SK-N-SH (cell line): ENCODE results near the gene EMILIN2. TPM values are rescaled to one million over a fixed set of nuclear protein-coding genes. Genes with fewer than 3 reads are reported as not detected.

Experiments used
- CTCF ChIA-PET: fragments of 300-600, 350-600 bp; formaldehyde crosslinking; extraction: SDS; loops from one replicate; lab custom pipeline; 2021; lab: Yijun Ruan, JAX
- POLR2A ChIA-PET: fragments of 350-600 bp; sonication (Branson Sonifier 250); formaldehyde crosslinking; extraction: SDS; loops from one replicate; lab custom pipeline; 2020; ENCODE audit warnings: antibody characterized with exemption, inconsistent platforms; lab: Yijun Ruan, JAX
- DNase-seq: peaks from one replicate; pipeline ENCODE4 v3.0.0; 2012
- H2AFZ ChIP-seq: fragments of 200-600 bp; sonication (generic); 2 replicates; pipeline ENCODE4 v1.8.1; 2016; ENCODE audit warnings: antibody characterized with exemption, mild to moderate bottlenecking, low read depth
- H3F3A ChIP-seq: fragments of 200-600 bp; sonication (generic); replicated peaks from 2 replicates; pipeline ENCODE3; 2016; ENCODE audit warnings: antibody characterized with exemption, mild to moderate bottlenecking; ENCODE audit not compliant: insufficient read depth
- H3K27ac ChIP-seq, 2 experiments: fragments of 200-500 bp in 1 of 2; fragments of 200-600 bp in 1 of 2; sonication (Bioruptor generic) in 1 of 2; sonication (generic), shearing (Covaris generic) in 1 of 2; 2 replicates each; pipeline versions ENCODE4 v1.5.1 to v1.6.1; 2014 to 2016; ENCODE audit warnings: low read depth in 2 of 2, inconsistent platforms in 1 of 2, low read length in 1 of 2, mild to moderate bottlenecking in 1 of 2, mixed read lengths in 1 of 2
- H3K27me3 ChIP-seq: fragments of 200-600 bp; sonication (generic), shearing (Covaris generic); 2 replicates; pipeline ENCODE4 v1.6.1; 2016; ENCODE audit warnings: mixed run types; ENCODE audit not compliant: insufficient read depth
- H3K36me3 ChIP-seq, 2 experiments: fragments of 200-500 bp in 1 of 2; fragments of 200-600 bp in 1 of 2; sonication (Bioruptor generic) in 1 of 2; sonication (generic) in 1 of 2; replicated peaks in 1 of 2; 2 replicates each; pipeline versions ENCODE3 to v1.5.1; 2014 to 2016; ENCODE audit warnings: low read length in 1 of 2, mild to moderate bottlenecking in 1 of 2; ENCODE audit not compliant: insufficient read depth in 2 of 2, control insufficient read depth in 1 of 2
- H3K4me1 ChIP-seq, 2 experiments: fragments of 200-500 bp in 1 of 2; fragments of 200-600 bp in 1 of 2; sonication (Bioruptor generic) in 1 of 2; sonication (generic), shearing (Covaris generic) in 1 of 2; 2 replicates each; pipeline versions ENCODE4 v1.5.1 to v1.6.1; 2014 to 2016; ENCODE audit warnings: low read depth in 1 of 2, low read length in 1 of 2, mixed run types in 1 of 2; ENCODE audit not compliant: insufficient read depth in 2 of 2, control insufficient read depth in 1 of 2
- H3K4me2 ChIP-seq: fragments of 200-600 bp; sonication (generic), shearing (Covaris generic); 2 replicates; pipeline ENCODE4 v1.6.1; 2017; ENCODE audit warnings: mixed run types
- H3K4me3 ChIP-seq, 2 experiments: fragments of 200-500 bp in 1 of 2; fragments of 200-600 bp in 1 of 2; sonication (Bioruptor generic) in 1 of 2; sonication (generic), shearing (Covaris generic) in 1 of 2; 2 replicates each; pipeline versions ENCODE4 v1.5.1 to v1.8.1; 2014 to 2016; ENCODE audit warnings: low read depth in 2 of 2, inconsistent platforms in 1 of 2, low read length in 1 of 2, mild to moderate bottlenecking in 1 of 2, mixed read lengths in 1 of 2, moderate library complexity in 1 of 2
- H3K79me2 ChIP-seq: fragments of 200-600 bp; sonication (generic); 2 replicates; pipeline ENCODE4 v1.8.1; 2017; ENCODE audit warnings: mild to moderate bottlenecking; ENCODE audit not compliant: insufficient read depth
- H3K9ac ChIP-seq: fragments of 200-600 bp; sonication (generic); 2 replicates; pipeline ENCODE4 v1.6.1; 2017; ENCODE audit warnings: mixed run types
- H3K9me2 ChIP-seq: fragments of 200-600 bp; sonication (generic); 2 replicates; pipeline ENCODE4 v1.6.1; 2017; ENCODE audit warnings: mixed run types
- H3K9me3 ChIP-seq: fragments of 200-600 bp; sonication (generic); 2 replicates; pipeline ENCODE4 v1.6.1; 2017; ENCODE audit warnings: mixed run types, mild to moderate bottlenecking, moderate library complexity
- H4K20me1 ChIP-seq: fragments of 200-600 bp; sonication (generic); 2 replicates; pipeline ENCODE4 v1.6.1; 2017; ENCODE audit warnings: mild to moderate bottlenecking, mixed run types; ENCODE audit not compliant: insufficient read depth
- CHD2 ChIP-seq: fragments of 150-350 bp; IDR thresholded peaks from 2 replicates; pipeline ENCODE4 v1.6.1; 2018; ENCODE audit warnings: low read length; ENCODE audit not compliant: partially characterized antibody
- GABPA ChIP-seq: IDR thresholded peaks from 2 replicates; pipeline ENCODE4 v1.4.0; 2012; ENCODE audit warnings: low read depth, mild to moderate bottlenecking
- GATA2 ChIP-seq: sonication (generic); formaldehyde crosslinking; IDR thresholded peaks from 2 replicates; pipeline ENCODE4 v1.5.0; 2020; ENCODE audit warnings: mild to moderate bottlenecking, missing genetic modification reagents
- MAX ChIP-seq: IDR thresholded peaks from 2 replicates; pipeline ENCODE4 v1.4.0; 2012; ENCODE audit warnings: low read depth
- MXI1 ChIP-seq: IDR thresholded peaks from 2 replicates; pipeline ENCODE4 v1.6.1; 2012; ENCODE audit warnings: mild to moderate bottlenecking, low read depth, low read length, improper control_type of control experiment
- PBX3 ChIP-seq: IDR thresholded peaks from 2 replicates; pipeline ENCODE4; 2012
- POLR2AphosphoS5 ChIP-seq: IDR thresholded peaks from 2 replicates; pipeline ENCODE4 v1.6.1; 2012; ENCODE audit warnings: low read depth, low read length
- RAD21 ChIP-seq: IDR thresholded peaks from 2 replicates; pipeline ENCODE4 v1.6.1; 2012; ENCODE audit warnings: mild to moderate bottlenecking, low read length
- RFX5 ChIP-seq: IDR thresholded peaks from 2 replicates; pipeline ENCODE4 v1.6.1; 2012; ENCODE audit warnings: mild to moderate bottlenecking, improper control_type of control experiment, low read length
- RXRA ChIP-seq: IDR thresholded peaks from 2 replicates; pipeline ENCODE4 v1.4.0; 2012; ENCODE audit warnings: low read depth, mild to moderate bottlenecking, borderline replicate concordance
- SIN3A ChIP-seq: IDR thresholded peaks from 2 replicates; pipeline ENCODE4 v1.6.1; 2012; ENCODE audit warnings: low read depth, mild to moderate bottlenecking, low read length, moderate library complexity, borderline replicate concordance
- TCF12 ChIP-seq: IDR thresholded peaks from 2 replicates; pipeline ENCODE4 v1.4.0; 2012
- WGBS: methylation state at CpG from one replicate; pipeline ENCODE4 v1.1.6; 2017; ENCODE audit warnings: low lambda C conversion rate; 5-methylcytosine and 5-hydroxymethylcytosine counted together
- polyA plus RNA-seq, 3 experiments: library from polyadenylated mRNA; depleted of rRNA; stranded (reverse); fragments of >200 nt; gene quantifications; 2 replicates each; pipeline ENCODE4 v1.2.3, GENCODE V29; 2012
- TF ChIP-seq, protein P1 (sequence below): IDR thresholded peaks from 2 replicates; pipeline ENCODE4 v1.6.1; 2012; ENCODE audit warnings: mild to moderate bottlenecking, low read depth, low read length, moderate library complexity

The EMILIN2 gene
- polyA plus RNA-seq, 1 of the 3 experiments (the other 2 are of a cell fraction) = 1.4 TPM

- Histone ChIP-seq H4K20me1 (no peaks in the 10 kb centered on the region), H3K4me1 (no peaks in the 10 kb centered on the region), H3K4me3 (no peak overlapping the region), H2AFZ (no peak overlapping the region), H3K9me2 (no peaks in the 10 kb centered on the region), H3K27ac (no peak overlapping the region), H3F3A (no peaks in the 10 kb centered on the region), H3K9me3 (no peaks in the 10 kb centered on the region), H3K4me2 (no peak overlapping the region), H3K9ac (no peak overlapping the region), H3K27me3 (peaks cover 7% of the 10 kb centered on the region; the same call in 1 of the 2 replicates), H3K79me2 (no peaks in the 10 kb centered on the region), H3K36me3 (no peaks in the 10 kb centered on the region)
- no peak for DNase-seq
- CTCF ChIA-PET = no interaction called here
- TF ChIP-seq SIN3A (no peak), TCF12 (no peak), GATA2 (CRISPR knock-in tag) (no peak), MAX (no peak), MXI1 (no peak), RFX5 (no peak), PBX3 (no peak), POLR2AphosphoS5 (no peak), RXRA (no peak), GABPA (no peak)
- WGBS = 78% methylated on average over 9 of the region's 9 CpGs
- POLR2A ChIA-PET = no interaction called here
These were observed 35.0 kb downstream of the EMILIN2 start for GRCh38 chr18:2881840-2882195.

GRCh38 chr18:2882201-2882600 lies 35.4 kb downstream of the EMILIN2 start:
- 56% methylated on average over 4 of the region's 4 CpGs for WGBS
- no peak overlapping the region for H3K27ac ChIP-seq
- no peak for TF ChIP-seq CHD2
- TF ChIP-seq, protein P1, sequence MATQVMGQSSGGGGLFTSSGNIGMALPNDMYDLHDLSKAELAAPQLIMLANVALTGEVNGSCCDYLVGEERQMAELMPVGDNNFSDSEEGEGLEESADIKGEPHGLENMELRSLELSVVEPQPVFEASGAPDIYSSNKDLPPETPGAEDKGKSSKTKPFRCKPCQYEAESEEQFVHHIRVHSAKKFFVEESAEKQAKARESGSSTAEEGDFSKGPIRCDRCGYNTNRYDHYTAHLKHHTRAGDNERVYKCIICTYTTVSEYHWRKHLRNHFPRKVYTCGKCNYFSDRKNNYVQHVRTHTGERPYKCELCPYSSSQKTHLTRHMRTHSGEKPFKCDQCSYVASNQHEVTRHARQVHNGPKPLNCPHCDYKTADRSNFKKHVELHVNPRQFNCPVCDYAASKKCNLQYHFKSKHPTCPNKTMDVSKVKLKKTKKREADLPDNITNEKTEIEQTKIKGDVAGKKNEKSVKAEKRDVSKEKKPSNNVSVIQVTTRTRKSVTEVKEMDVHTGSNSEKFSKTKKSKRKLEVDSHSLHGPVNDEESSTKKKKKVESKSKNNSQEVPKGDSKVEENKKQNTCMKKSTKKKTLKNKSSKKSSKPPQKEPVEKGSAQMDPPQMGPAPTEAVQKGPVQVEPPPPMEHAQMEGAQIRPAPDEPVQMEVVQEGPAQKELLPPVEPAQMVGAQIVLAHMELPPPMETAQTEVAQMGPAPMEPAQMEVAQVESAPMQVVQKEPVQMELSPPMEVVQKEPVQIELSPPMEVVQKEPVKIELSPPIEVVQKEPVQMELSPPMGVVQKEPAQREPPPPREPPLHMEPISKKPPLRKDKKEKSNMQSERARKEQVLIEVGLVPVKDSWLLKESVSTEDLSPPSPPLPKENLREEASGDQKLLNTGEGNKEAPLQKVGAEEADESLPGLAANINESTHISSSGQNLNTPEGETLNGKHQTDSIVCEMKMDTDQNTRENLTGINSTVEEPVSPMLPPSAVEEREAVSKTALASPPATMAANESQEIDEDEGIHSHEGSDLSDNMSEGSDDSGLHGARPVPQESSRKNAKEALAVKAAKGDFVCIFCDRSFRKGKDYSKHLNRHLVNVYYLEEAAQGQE = no peak
- no peak for TF ChIP-seq RAD21
- no peak for TF ChIP-seq SIN3A
- TF ChIP-seq, all 33 proteins: peak for 0
- H3K9me3 ChIP-seq = no peaks in the 10 kb centered on the region
- no peaks in the 10 kb centered on the region for H3K36me3 ChIP-seq
- H2AFZ ChIP-seq = no peak overlapping the region
- no peaks in the 10 kb centered on the region for H3K9me2 ChIP-seq
- no peaks in the 10 kb centered on the region for H4K20me1 ChIP-seq
- H3K79me2 ChIP-seq = no peaks in the 10 kb centered on the region
- H3K4me1 ChIP-seq = no peaks in the 10 kb centered on the region
- H3K9ac ChIP-seq = no peak overlapping the region
- ChIA-PET POLR2A (no interaction called here), CTCF (no interaction called here)
- DNase-seq = no peak
- no peaks in the 10 kb centered on the region for H3F3A ChIP-seq
- peaks cover 7% of the 10 kb centered on the region; the same call in 1 of the 2 replicates for H3K27me3 ChIP-seq
- no peak overlapping the region for H3K4me3 ChIP-seq
- H3K4me2 ChIP-seq = no peak overlapping the region
